GM12874 (cell line): Measurements from ENCODE around the gene IL32.
A peak's percentile ranks its signal among the peaks of the same experiment; 100 is the strongest.

ENCODE experiments used
- CTCF ChIP-seq: IDR thresholded peaks from 2 replicates; pipeline ENCODE4 v1.5.1; 2011; ENCODE audit warnings: low read depth, mild to moderate bottlenecking, control low read depth, low read length, moderate library complexity; ENCODE audit not compliant: insufficient read depth

Gene IL32

GRCh38 chr16:3113765-3114479 lies 48.5 kb downstream of the IL32 start:
- no peak for TF ChIP-seq CTCF

GRCh38 chr16:3115003-3115402 lies 49.6 kb downstream of the IL32 start:
- no peak for TF ChIP-seq CTCF

GRCh38 chr16:3115561-3115960 lies 50.1 kb downstream of the IL32 start:
- TF ChIP-seq CTCF = peak; percentile 42

GRCh38 chr16:3118204-3118790 lies 52.9 kb downstream of the IL32 start:
- no peak for TF ChIP-seq CTCF

- no peak for TF ChIP-seq CTCF
These were observed 53.4 kb downstream of the IL32 start for GRCh38 chr16:3118846-3119245.
